GM19239 (cell line): ENCODE results near the gene CRKL.

Experiments used
- DNase-seq: peaks from one replicate; pipeline ENCODE4 v3.0.0; 2011; ENCODE audit warnings: low spot score; ENCODE audit not compliant: insufficient read length
- FAIRE-seq: peaks from 2 replicates; lab custom pipeline; 2011; peaks lifted over from hg19 to GRCh38; lab: Jason Lieb, UNC

Gene CRKL

GRCh38 chr22:20948989-20949388, 31.8 kb downstream of the CRKL start:
- FAIRE-seq = no peak
- DNase-seq = no peak

DNA sequence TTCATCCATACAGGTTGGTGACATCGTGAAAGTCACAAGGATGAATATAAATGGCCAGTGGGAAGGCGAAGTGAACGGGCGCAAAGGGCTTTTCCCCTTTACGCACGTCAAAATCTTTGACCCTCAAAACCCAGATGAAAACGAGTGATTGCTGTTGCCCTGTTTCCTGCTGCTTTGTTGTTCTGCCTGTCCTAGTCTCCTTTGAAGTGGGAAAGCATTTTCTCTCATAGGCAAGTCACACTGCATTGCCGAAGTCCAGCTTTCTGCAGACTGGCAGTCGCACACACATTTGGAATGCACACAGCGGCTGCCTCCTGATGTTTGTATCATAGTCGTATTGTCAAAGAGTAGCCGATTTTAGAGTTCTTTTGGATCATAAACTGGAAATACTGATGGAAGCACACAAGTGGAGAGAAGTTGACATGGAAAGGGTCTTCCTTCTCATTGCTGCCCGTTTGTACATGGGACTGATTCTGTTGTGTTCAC, 32.5 kb downstream of the CRKL start:
- FAIRE-seq (no peak), DNase-seq (no peak)

- DNase-seq (no peak), FAIRE-seq (no peak)
Observed at GRCh38 chr22:20951151-20951931, 34.1 kb downstream of the CRKL start.

GRCh38 chr22:20951932-20952380, 34.7 kb downstream of the CRKL start:
- FAIRE-seq (no peak), DNase-seq (no peak)

GRCh38 chr22:20952544-20953341, 35.5 kb downstream of the CRKL start:
- no peak for FAIRE-seq
- DNase-seq = no peak

- FAIRE-seq (no peak), DNase-seq (no peak)
Observed at GRCh38 chr22:20953342-20953608, 36.1 kb downstream of the CRKL start.

DNA sequence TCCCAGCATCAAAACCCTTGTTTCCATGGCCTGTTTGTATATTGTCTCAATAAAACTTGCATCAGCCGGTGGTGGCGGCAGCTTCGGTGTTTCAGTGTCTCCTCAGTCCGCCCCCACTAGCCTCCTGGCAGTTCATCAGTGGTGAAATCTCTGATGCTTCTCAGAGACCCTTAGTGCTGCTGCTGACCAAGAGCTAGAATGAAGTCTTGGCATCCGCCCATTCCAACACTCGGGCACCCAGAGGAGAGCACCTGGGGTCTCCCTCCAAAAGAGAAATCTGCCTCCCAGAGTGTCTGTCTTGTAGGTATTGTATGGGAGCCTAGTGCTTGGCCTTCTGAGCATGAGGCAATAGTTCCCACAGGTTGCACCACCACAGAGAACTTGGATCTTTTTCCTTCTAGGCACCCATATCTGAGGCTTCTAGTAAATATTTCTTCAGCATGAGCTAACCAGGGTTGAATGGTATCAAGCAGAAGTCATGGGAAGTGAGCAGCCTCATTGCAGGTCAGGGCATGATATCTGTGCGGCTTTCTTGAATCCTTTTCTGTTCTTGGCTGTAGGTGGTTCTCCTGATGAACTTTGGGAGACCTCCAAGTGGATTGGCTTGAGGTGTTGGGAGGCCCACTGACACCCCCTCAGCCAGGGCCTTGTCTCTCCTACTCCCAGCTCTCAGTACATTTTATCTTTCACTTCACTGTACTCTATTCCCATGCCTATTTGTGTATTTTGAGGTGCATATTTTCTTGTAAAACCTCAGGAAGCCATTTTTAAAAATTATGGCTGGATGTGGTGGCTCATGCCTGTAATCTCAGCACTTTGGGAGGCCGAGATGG, 36.7 kb downstream of the CRKL start:
- FAIRE-seq = no peak
- DNase-seq = no peak

GRCh38 chr22:20955548-20955947, 38.3 kb downstream of the CRKL start:
- FAIRE-seq (no peak), DNase-seq (no peak)

DNA sequence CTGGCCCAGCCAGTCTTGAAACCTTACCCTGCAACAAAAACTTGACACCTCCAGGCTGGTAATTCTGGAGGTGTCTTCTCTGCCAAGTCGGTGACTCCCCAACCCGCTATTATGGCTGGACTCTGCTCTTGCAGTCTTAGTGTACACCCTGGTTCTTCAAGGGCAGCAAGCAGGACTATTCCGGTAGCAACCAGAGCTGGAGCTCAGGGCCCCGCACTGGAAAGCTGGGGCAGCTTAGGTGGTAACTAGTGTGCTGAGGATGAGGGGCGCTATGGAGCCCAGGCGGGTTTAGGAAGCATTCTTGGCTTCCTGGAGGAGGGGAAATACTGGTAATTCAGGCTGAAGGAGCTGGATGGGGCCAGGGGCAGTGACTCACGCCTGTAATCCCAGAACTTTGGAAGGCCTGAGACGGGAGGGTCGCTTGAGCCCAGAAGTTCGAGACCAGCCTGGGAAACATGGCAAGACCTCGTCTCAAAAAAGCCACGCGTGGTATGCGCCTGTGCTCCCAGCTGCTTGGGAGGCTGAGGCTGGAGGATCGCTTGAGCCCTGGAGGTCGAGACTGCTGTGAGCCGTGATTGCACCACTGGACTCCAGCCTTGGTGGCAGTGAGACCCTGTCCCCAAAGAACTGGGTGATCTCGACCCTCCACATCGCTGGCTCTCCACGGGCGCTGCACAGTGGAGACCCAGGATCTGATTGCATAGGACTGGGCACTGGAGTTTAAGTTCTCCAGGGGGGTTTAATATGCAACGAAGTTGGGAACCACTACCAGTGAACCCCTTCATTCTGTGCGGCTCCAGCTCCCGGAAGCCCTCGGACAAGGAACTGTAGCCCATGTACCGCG, 39.3 kb downstream of the CRKL start:
- FAIRE-seq = no peak
- DNase-seq = no peak

DNA sequence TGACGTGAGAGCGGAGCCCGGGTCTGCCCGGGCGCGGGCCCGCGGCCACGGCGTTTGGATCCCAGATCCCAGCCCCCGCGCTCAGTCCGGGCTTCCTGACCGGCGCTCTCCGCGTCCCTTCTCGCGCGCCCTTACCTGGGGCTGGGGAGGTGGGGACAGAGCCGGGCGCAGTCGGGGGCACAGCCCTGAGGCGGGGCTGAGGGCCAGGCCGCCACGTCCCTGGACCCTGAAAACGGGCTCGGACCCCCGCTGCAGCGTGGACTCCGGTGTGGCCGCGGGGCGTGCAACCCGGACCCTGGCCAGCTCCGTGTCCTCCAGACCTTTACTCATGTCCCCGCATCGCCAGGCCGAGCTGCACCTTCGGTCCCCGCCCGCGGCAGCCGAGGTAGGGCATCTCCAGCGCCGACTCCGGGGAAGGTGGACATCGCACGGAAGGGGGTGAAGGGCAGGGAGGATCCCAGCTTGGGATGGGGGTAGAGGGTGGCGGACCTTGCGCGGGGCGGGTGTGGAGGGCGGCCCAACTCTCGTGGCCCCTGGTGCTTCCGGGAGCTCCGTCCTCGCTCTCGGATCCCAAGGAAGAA, 40.0 kb downstream of the CRKL start:
- DNase-seq = no peak
- FAIRE-seq = no peak

- no peak for FAIRE-seq
Observed at GRCh38 chr22:20957683-20958431, 40.6 kb downstream of the CRKL start.

GRCh38 chr22:20959578-20960461, 42.6 kb downstream of the CRKL start:
- DNase-seq (no peak), FAIRE-seq (no peak)

More at GRCh38 chr22:20957683-20958431, 40.6 kb downstream of the CRKL start:
- no peak for DNase-seq

- DNase-seq = no peak
- FAIRE-seq = no peak
Observed at GRCh38 chr22:20960609-20961008, 43.4 kb downstream of the CRKL start.

GRCh38 chr22:20962491-20962945, 45.3 kb downstream of the CRKL start:
- no peak for DNase-seq
- no peak for FAIRE-seq

DNA sequence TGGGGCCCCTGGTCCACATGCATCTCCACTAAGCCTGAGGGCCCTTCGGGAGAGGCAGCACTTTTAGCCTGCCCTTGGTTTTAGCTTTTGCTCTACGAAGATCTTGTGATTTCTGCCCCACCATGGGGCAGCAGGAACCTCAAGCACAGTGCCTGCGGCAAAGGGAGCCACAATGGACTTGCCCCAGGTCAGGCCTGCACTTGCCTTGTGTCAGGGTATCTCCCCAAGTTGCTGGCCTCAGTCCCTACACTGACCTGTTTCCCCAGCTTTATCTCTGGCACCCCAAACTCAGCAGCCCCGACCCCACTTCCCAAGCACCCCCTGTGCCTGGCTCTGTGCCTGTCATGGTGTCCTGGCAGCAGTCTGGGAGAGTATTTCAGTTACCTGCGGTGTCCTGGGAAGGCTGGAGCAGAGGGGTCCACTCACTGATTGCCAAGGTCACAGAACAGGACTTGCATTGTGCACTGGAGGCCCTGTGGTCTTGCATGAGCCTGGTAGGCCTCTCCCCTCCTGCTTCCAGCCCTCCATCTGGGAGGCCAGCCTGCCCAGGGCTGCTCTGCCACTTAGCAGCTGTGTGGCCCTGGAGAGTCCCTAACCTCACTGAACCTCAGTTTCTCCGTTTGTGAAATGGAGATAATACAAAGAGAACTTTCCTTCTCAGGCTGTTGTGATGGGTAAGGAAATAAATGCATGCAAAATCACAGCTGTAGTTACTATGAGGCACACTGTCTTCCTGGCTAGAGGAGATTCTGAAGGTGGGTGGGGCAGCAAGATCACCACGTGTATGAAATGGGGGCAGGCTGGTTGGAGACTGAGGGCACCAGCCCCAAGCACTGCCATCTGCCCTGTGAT, 46.2 kb downstream of the CRKL start:
- DNase-seq (no peak), FAIRE-seq (no peak)

- FAIRE-seq = no peak
- no peak for DNase-seq
Observed at GRCh38 chr22:20964090-20964798, 47.0 kb downstream of the CRKL start.
